HepG2 (cell line): Measurements from ENCODE around the gene CAMTA1. TPM values are rescaled to one million over a fixed set of nuclear protein-coding genes. Genes with fewer than 3 reads are reported as not detected.

Experiments
- ATAC-seq: fragments of 200-7000 bp; cut with Tn5 transposase; 3 replicates; pipeline ENCODE4 v1.9.1; 2020; ENCODE audit warnings: mild to moderate bottlenecking, moderate library complexity
- BruUV-seq: library from RNA; stranded (reverse); fragments of 400-500 nt; replicated peaks from 2 replicates; lab custom pipeline; 2021; lab: Mats Ljungman, UMichigan
- CTCF ChIA-PET: fragments of 300-600 bp; formaldehyde crosslinking; extraction: SDS; loops from one replicate; lab custom pipeline; 2021; ENCODE audit warnings: low total read pairs, inconsistent platforms, low intra/inter-chr PET ratio; lab: Yijun Ruan, JAX
- POLR2A ChIA-PET: fragments of 350-600 bp; sonication (Branson Sonifier 250); formaldehyde crosslinking; loops from one replicate; lab custom pipeline; 2020; ENCODE audit warnings: antibody characterized with exemption, inconsistent platforms; lab: Yijun Ruan, JAX
- DNase-seq: peaks from one replicate; pipeline ENCODE4 v3.0.0-alpha.2; 2015; ENCODE audit warnings: low spot score
- FAIRE-seq: peaks from 3 replicates; lab custom pipeline; 2011; peaks lifted over from hg19 to GRCh38; lab: Jason Lieb, UNC
- H2AFZ ChIP-seq: one replicate; pipeline ENCODE4 v1.6.1; 2011; ENCODE audit warnings: low read length, inconsistent platforms
- H3K27ac ChIP-seq: fragments of 300-600 bp; 3 replicates; pipeline ENCODE4 v1.8.0; 2011; ENCODE audit warnings: mixed run types, mild to moderate bottlenecking, mixed read lengths, low read length, inconsistent platforms; ENCODE audit not compliant: insufficient read depth; ENCODE audit errors: extremely low read length
- H3K27me3 ChIP-seq, 2 experiments: fragments of 200-600 bp in 1 of 2; 2 replicates in 1 of 2; 3 replicates in 1 of 2; pipeline versions ENCODE4 v1.6.0 to v1.8.0; 2011; ENCODE audit warnings: low read length in 2 of 2, mild to moderate bottlenecking in 2 of 2, moderate library complexity in 2 of 2, inconsistent platforms in 1 of 2; ENCODE audit not compliant: insufficient read depth in 2 of 2, control insufficient read depth in 1 of 2
- H3K36me3 ChIP-seq, 2 experiments: fragments of 200-600 bp in 1 of 2; replicated peaks in 1 of 2; 2 replicates in 1 of 2; 3 replicates in 1 of 2; pipeline versions ENCODE4 v1.5.1 to v1.8.0; 2011; ENCODE audit warnings: low read length in 2 of 2, inconsistent platforms in 1 of 2; ENCODE audit not compliant: insufficient read depth in 2 of 2, control insufficient read depth in 1 of 2
- H3K4me1 ChIP-seq: 2 replicates; pipeline ENCODE4 v1.5.1; 2012; ENCODE audit warnings: low read length, inconsistent platforms; ENCODE audit not compliant: insufficient read depth
- H3K4me2 ChIP-seq: 2 replicates; pipeline ENCODE4 v1.6.0; 2011; ENCODE audit warnings: low read depth, low read length, inconsistent platforms
- H3K4me3 ChIP-seq, 3 experiments: fragments of 200-600 bp in 1 of 3; sonication (generic), shearing (Covaris generic) in 1 of 3; replicated peaks in 1 of 3; 2 replicates each; pipeline ENCODE4 v1.5.1; 2011 to 2016; ENCODE audit warnings: low read length in 3 of 3, inconsistent platforms in 2 of 3, low read depth in 2 of 3, mild to moderate bottlenecking in 2 of 3, control low read depth in 1 of 3, mixed read lengths in 1 of 3; ENCODE audit not compliant: insufficient read depth in 1 of 3
- H3K79me2 ChIP-seq: one replicate; pipeline ENCODE4 v1.6.1; 2011; ENCODE audit warnings: low read length, inconsistent platforms; ENCODE audit not compliant: insufficient read depth
- H3K9ac ChIP-seq: 2 replicates; pipeline ENCODE4 v1.6.0; 2011; ENCODE audit warnings: mild to moderate bottlenecking, low read depth, low read length, inconsistent platforms; ENCODE audit not compliant: insufficient read depth
- H3K9me3 ChIP-seq: 2 replicates; pipeline ENCODE4 v1.5.1; 2012; ENCODE audit warnings: mild to moderate bottlenecking, low read length
- H4K20me1 ChIP-seq: 2 replicates; pipeline ENCODE4 v1.6.0; 2011; ENCODE audit warnings: inconsistent platforms, mild to moderate bottlenecking, low read length, moderate library complexity; ENCODE audit not compliant: insufficient read depth
- FOSL1 ChIP-seq: sonication (generic); formaldehyde crosslinking; IDR thresholded peaks from 2 replicates; pipeline ENCODE4 v1.9.0; 2021; ENCODE audit warnings: missing genetic modification reagents, borderline replicate concordance
- GZF1 ChIP-seq: sonication (generic); formaldehyde crosslinking; IDR thresholded peaks from 2 replicates; pipeline ENCODE4 v1.5.1; 2020; ENCODE audit warnings: mild to moderate bottlenecking, missing genetic modification reagents
- HNF4A ChIP-seq: sonication (generic); formaldehyde crosslinking; IDR thresholded peaks from 2 replicates; pipeline ENCODE4 v1.4.0; 2020; ENCODE audit warnings: missing genetic modification reagents
- KLF16 ChIP-seq, 2 experiments: sonication (generic) in 1 of 2; formaldehyde crosslinking in 1 of 2; IDR thresholded peaks; 2 replicates each; pipeline versions ENCODE4 v1.6.1 to v1.8.0; 2016 to 2023; ENCODE audit warnings: missing genetic modification reagents in 2 of 2, missing compliant biosample characterization in 1 of 2
- KLF6 ChIP-seq: IDR thresholded peaks from 2 replicates; pipeline ENCODE4 v1.8.0; 2016; ENCODE audit warnings: missing biosample characterization, missing genetic modification reagents
- NFE2L2 ChIP-seq: fragments of 150-350 bp; IDR thresholded peaks from 2 replicates; pipeline ENCODE4 v1.6.1; 2014; ENCODE audit warnings: low read length
- PLRG1 ChIP-seq: fragments of 450-650 bp; conservative IDR thresholded peaks from 2 replicates; pipeline ENCODE4 v1.6.1; 2016
- SKI ChIP-seq: fragments of 450-650 bp; IDR thresholded peaks from one replicate; pipeline ENCODE4 v1.6.1; 2018; ENCODE audit warnings: mild to moderate bottlenecking; ENCODE audit not compliant: partially characterized antibody
- ZMAT3 ChIP-seq: sonication (generic); formaldehyde crosslinking; conservative IDR thresholded peaks from 2 replicates; pipeline ENCODE4 v1.7.0; 2021; ENCODE audit warnings: missing genetic modification reagents
- ZNF333 ChIP-seq: sonication (generic); formaldehyde crosslinking; IDR thresholded peaks from 2 replicates; pipeline ENCODE4 v1.4.0; 2020; ENCODE audit warnings: mild to moderate bottlenecking, missing genetic modification reagents, borderline replicate concordance
- ZNF709 ChIP-seq: sonication (generic); formaldehyde crosslinking; IDR thresholded peaks from 2 replicates; pipeline ENCODE4 v1.5.0; 2020; ENCODE audit warnings: mild to moderate bottlenecking, missing genetic modification reagents
- ZNF737 ChIP-seq: sonication (generic); formaldehyde crosslinking; IDR thresholded peaks from 2 replicates; pipeline ENCODE4 v1.5.0; 2020; ENCODE audit warnings: missing genetic modification reagents, mild to moderate bottlenecking, borderline replicate concordance
- WGBS: methylation state at CpG from one replicate; pipeline ENCODE4 v1.1.6; 2017; ENCODE audit warnings: low lambda C conversion rate; 5-methylcytosine and 5-hydroxymethylcytosine counted together
- in situ Hi-C: cut with HindIII; loops from 2 replicates; pipeline ENCODE4 v1.10.0; 2017; ENCODE audit warnings: low pct_unique_long_range_greater_than_20kb; ENCODE audit not compliant: extremely low pct_ligation_motif_present
- intact Hi-C: fragments of 100-400 bp; cut with micrococcal nuclease; formaldehyde crosslinking; loops from one replicate; pipeline ENCODE4 v1.10.0; 2022; ENCODE audit not compliant: unreplicated experiment
- polyA plus RNA-seq, 8 experiments: library from polyadenylated mRNA; depleted of rRNA in 3 of 8; stranded (reverse) in 7 of 8; unstranded in 1 of 8; fragments of >200 nt; fragmentation: Illumina TruSeq in 4 of 8; extraction: Trizol in 4 of 8; gene quantifications; 2 replicates each; pipeline versions ENCODE4 v1.2.1 to v1.2.3, GENCODE V29; 2011 to 2016; ENCODE audit warnings: low read depth in 4 of 8, missing spikeins in 1 of 8, mixed read lengths in 1 of 8; ENCODE audit not compliant: insufficient read depth in 1 of 8
- total RNA-seq, 5 experiments: library from RNA; depleted of rRNA; stranded (reverse); fragments of >200 nt; fragmentation: Illumina TruSeq; extraction: Trizol; gene quantifications; 2 replicates each; pipeline ENCODE4 v1.2.3, GENCODE V29; 2016; ENCODE audit warnings: low read depth in 1 of 5
- TF ChIP-seq, protein P1 (sequence below): sonication (generic); formaldehyde crosslinking; IDR thresholded peaks from 2 replicates; pipeline ENCODE4 v1.5.1; 2020; ENCODE audit warnings: missing genetic modification reagents, mild to moderate bottlenecking, borderline replicate concordance
- TF ChIP-seq, protein P2 (sequence below): sonication (generic); formaldehyde crosslinking; IDR thresholded peaks from 2 replicates; pipeline ENCODE4 v1.4.0; 2020; ENCODE audit warnings: missing genetic modification reagents

CAMTA1 gene
- total and polyA plus RNA-seq, 2 of the 13 experiments (the other 11 are each of a cell fraction or from before 2014, with no cell fraction given): 25.0 to 36.4 TPM

DNA sequence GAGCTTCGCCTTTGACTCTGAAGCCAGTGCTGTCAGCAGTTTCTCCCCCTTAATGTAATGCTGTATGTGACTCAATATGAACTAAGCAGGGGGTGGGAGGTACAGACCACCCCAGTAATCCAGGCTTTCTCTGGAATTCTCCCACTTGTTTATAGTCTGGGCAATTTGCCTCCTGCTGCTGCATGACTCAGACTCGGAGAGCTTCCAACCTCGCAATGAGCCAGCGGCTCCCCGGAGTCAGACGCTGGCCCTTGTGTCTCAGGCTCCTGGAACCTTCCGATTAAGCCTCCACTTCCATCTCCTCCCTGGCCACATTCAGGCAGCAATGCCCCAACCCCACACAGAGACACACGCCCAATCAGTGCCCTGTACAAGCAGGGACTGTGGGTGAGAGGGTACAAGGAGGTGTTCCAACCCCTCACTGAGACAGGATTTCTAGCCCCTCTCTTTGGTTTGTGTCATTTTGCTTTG, 514.1 kb downstream of the CAMTA1 start:
- H3K36me3 ChIP-seq: no peaks in the 10 kb centered on the region
- BruUV-seq: no TSS peak
- no peak overlapping the region for H3K4me3 ChIP-seq
- 4% methylated on average over 8 of the region's 8 CpGs for WGBS
- FAIRE-seq (no peak), ATAC-seq (no peak), DNase-seq (no peak)
- H4K20me1 ChIP-seq: no peaks in the 10 kb centered on the region
- H2AFZ ChIP-seq: no peak overlapping the region
- POLR2A ChIA-PET: no interaction called here
- no peak overlapping the region for H3K4me2 ChIP-seq
- H3K4me1 ChIP-seq: peaks cover 10% of the 10 kb centered on the region
- H3K27me3 ChIP-seq: peaks cover 0 to 22% of the 10 kb centered on the region in 2 experiments; a peak in 2 of 5 replicates
- H3K9me3 ChIP-seq: peaks cover 8% of the 10 kb centered on the region; the same call in 1 of the 2 replicates
- TF ChIP-seq ZMAT3 (CRISPR knock-in tag) (no peak), PLRG1 (no peak), ZNF709 (CRISPR knock-in tag) (no peak), FOSL1 (CRISPR knock-in tag) (no peak), KLF16 (CRISPR knock-in tag; IDR thresholded peaks at IDR 0.05) (no peak), ZNF333 (CRISPR knock-in tag) (no peak), ZNF737 (CRISPR knock-in tag) (no peak), KLF6 (CRISPR knock-in tag) (no peak), GZF1 (CRISPR knock-in tag) (no peak), SKI (no peak), NFE2L2 (no peak), HNF4A (no peak)
- TF ChIP-seq, protein P1, sequence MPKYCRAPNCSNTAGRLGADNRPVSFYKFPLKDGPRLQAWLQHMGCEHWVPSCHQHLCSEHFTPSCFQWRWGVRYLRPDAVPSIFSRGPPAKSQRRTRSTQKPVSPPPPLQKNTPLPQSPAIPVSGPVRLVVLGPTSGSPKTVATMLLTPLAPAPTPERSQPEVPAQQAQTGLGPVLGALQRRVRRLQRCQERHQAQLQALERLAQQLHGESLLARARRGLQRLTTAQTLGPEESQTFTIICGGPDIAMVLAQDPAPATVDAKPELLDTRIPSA (CRISPR knock-in tag): no peak
- TF ChIP-seq, protein P2, sequence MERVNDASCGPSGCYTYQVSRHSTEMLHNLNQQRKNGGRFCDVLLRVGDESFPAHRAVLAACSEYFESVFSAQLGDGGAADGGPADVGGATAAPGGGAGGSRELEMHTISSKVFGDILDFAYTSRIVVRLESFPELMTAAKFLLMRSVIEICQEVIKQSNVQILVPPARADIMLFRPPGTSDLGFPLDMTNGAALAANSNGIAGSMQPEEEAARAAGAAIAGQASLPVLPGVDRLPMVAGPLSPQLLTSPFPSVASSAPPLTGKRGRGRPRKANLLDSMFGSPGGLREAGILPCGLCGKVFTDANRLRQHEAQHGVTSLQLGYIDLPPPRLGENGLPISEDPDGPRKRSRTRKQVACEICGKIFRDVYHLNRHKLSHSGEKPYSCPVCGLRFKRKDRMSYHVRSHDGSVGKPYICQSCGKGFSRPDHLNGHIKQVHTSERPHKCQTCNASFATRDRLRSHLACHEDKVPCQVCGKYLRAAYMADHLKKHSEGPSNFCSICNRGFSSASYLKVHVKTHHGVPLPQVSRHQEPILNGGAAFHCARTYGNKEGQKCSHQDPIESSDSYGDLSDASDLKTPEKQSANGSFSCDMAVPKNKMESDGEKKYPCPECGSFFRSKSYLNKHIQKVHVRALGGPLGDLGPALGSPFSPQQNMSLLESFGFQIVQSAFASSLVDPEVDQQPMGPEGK (CRISPR knock-in tag): no peak
- CTCF ChIA-PET: no interaction called here
- no peak overlapping the region for H3K9ac ChIP-seq
- no peak overlapping the region for H3K27ac ChIP-seq
- H3K79me2 ChIP-seq: no peaks in the 10 kb centered on the region
- intact Hi-C loops (no loop called here), in situ Hi-C loops (no loop called here)
